HEK293 (cell line): ENCODE results near the gene ZBED1.

Source experiments
- CTCF ChIA-PET: fragments of 350-600 bp; formaldehyde crosslinking; extraction: SDS; loops from one replicate; lab custom pipeline; 2021; ENCODE audit warnings: antibody characterized with exemption; lab: Yijun Ruan, JAX
- POLR2A ChIA-PET: fragments of 300-600 bp; formaldehyde crosslinking; extraction: SDS; loops from one replicate; lab custom pipeline; 2020; ENCODE audit warnings: antibody characterized with exemption, inconsistent platforms; lab: Yijun Ruan, JAX
- H3K27ac ChIP-seq: fragments of 200-500 bp; sonication (Bioruptor generic); 2 replicates; pipeline ENCODE4 v1.5.1; 2014; ENCODE audit warnings: low read depth, low read length, control low read depth, inconsistent platforms; ENCODE audit errors: extremely low read depth
- H3K36me3 ChIP-seq, 2 experiments: fragments of 200-500 bp in 1 of 2; sonication (Bioruptor generic) in 1 of 2; 1 replicate in 1 of 2; 2 replicates in 1 of 2; pipeline ENCODE4 v1.5.1; 2014 to 2017; ENCODE audit warnings: inconsistent platforms in 2 of 2, low read length in 2 of 2; ENCODE audit not compliant: control insufficient read depth in 2 of 2, insufficient read depth in 1 of 2
- H3K4me1 ChIP-seq: fragments of 200-500 bp; sonication (Bioruptor generic); 2 replicates; pipeline ENCODE4 v1.5.1; 2014; ENCODE audit warnings: mild to moderate bottlenecking, low read length, inconsistent platforms; ENCODE audit not compliant: control insufficient read depth, insufficient read depth
- H3K4me3 ChIP-seq: 2 replicates; pipeline ENCODE4 v1.5.1; 2011; ENCODE audit warnings: low read depth, mild to moderate bottlenecking, control low read depth, low read length, moderate library complexity
- H3K9me3 ChIP-seq: fragments of 200-500 bp; sonication (Bioruptor generic); 2 replicates; pipeline ENCODE4 v1.5.1; 2014; ENCODE audit warnings: low read depth, low read length, inconsistent platforms; ENCODE audit not compliant: control insufficient read depth, insufficient read depth
- BCL6B ChIP-seq: fragments of 450-650 bp; formaldehyde crosslinking; IDR thresholded peaks from 2 replicates; pipeline ENCODE4 v1.5.1; 2017; ENCODE audit warnings: missing biosample characterization, missing genetic modification characterization
- MYNN ChIP-seq: fragments of 450-650 bp; formaldehyde crosslinking; IDR thresholded peaks from 2 replicates; pipeline ENCODE4 v1.5.1; 2016; ENCODE audit warnings: missing biosample characterization, missing genetic modification characterization, borderline replicate concordance
- RBAK ChIP-seq: fragments of 450-650 bp; formaldehyde crosslinking; IDR thresholded peaks from 2 replicates; pipeline ENCODE4 v1.5.1; 2016; ENCODE audit warnings: missing biosample characterization, missing genetic modification characterization
- SP7 ChIP-seq: fragments of 450-650 bp; formaldehyde crosslinking; IDR thresholded peaks from 2 replicates; pipeline ENCODE4 v1.5.1; 2016; ENCODE audit warnings: missing biosample characterization, missing genetic modification characterization
- WT1 ChIP-seq: fragments of 450-650 bp; formaldehyde crosslinking; IDR thresholded peaks from 2 replicates; pipeline ENCODE4 v1.5.1; 2016; ENCODE audit warnings: missing biosample characterization, missing genetic modification characterization
- ZBTB11 ChIP-seq: fragments of 450-650 bp; formaldehyde crosslinking; conservative IDR thresholded peaks from 2 replicates; pipeline ENCODE4 v1.5.1; 2016; ENCODE audit warnings: low read depth, missing biosample characterization, missing genetic modification characterization
- ZBTB21 ChIP-seq: fragments of 450-650 bp; formaldehyde crosslinking; IDR thresholded peaks from 2 replicates; pipeline ENCODE4 v1.5.1; 2017; ENCODE audit warnings: missing biosample characterization, missing genetic modification characterization
- ZBTB49 ChIP-seq: fragments of 450-650 bp; formaldehyde crosslinking; IDR thresholded peaks from 2 replicates; pipeline ENCODE4 v1.5.1; 2016; ENCODE audit warnings: missing biosample characterization, missing genetic modification characterization, low read depth
- ZNF138 ChIP-seq: fragments of 450-650 bp; formaldehyde crosslinking; IDR thresholded peaks from 2 replicates; pipeline ENCODE4 v1.5.1; 2016; ENCODE audit warnings: missing biosample characterization, missing genetic modification characterization, borderline replicate concordance
- ZNF155 ChIP-seq: fragments of 450-650 bp; formaldehyde crosslinking; IDR thresholded peaks from 2 replicates; pipeline ENCODE4 v1.5.1; 2016; ENCODE audit warnings: missing biosample characterization, missing genetic modification characterization
- ZNF211 ChIP-seq: fragments of 450-650 bp; formaldehyde crosslinking; IDR thresholded peaks from 2 replicates; pipeline ENCODE4 v1.5.1; 2016; ENCODE audit warnings: low read depth, missing biosample characterization, missing genetic modification characterization
- ZNF223 ChIP-seq: fragments of 450-650 bp; formaldehyde crosslinking; IDR thresholded peaks from 2 replicates; pipeline ENCODE4 v1.5.1; 2016; ENCODE audit warnings: missing biosample characterization, missing genetic modification characterization
- ZNF239 ChIP-seq: fragments of 450-650 bp; formaldehyde crosslinking; IDR thresholded peaks from 2 replicates; pipeline ENCODE4 v1.5.1; 2016; ENCODE audit warnings: missing biosample characterization, missing genetic modification characterization
- ZNF274 ChIP-seq, 2 experiments: fragments of 200-500 bp in 1 of 2; fragments of 450-650 bp in 1 of 2; sonication (Bioruptor generic) in 1 of 2; formaldehyde crosslinking in 1 of 2; IDR thresholded peaks; 2 replicates each; pipeline versions ENCODE4 v1.5.1 to v1.6.1; 2014 to 2016; ENCODE audit warnings: borderline replicate concordance in 1 of 2, inconsistent platforms in 1 of 2, low read length in 1 of 2, missing biosample characterization in 1 of 2, missing genetic modification characterization in 1 of 2
- ZNF292 ChIP-seq: fragments of 450-650 bp; formaldehyde crosslinking; IDR thresholded peaks from 2 replicates; pipeline ENCODE4 v1.5.1; 2016; ENCODE audit warnings: low read depth, missing biosample characterization, missing genetic modification characterization, borderline replicate concordance
- ZNF302 ChIP-seq: fragments of 450-650 bp; formaldehyde crosslinking; IDR thresholded peaks from 2 replicates; pipeline ENCODE4 v1.5.1; 2016; ENCODE audit warnings: missing biosample characterization, missing genetic modification characterization, low read depth
- ZNF341 ChIP-seq: fragments of 450-650 bp; formaldehyde crosslinking; IDR thresholded peaks from 2 replicates; pipeline ENCODE4; 2016; ENCODE audit warnings: low read depth, missing biosample characterization, missing genetic modification characterization
- ZNF391 ChIP-seq: fragments of 450-650 bp; formaldehyde crosslinking; IDR thresholded peaks from 2 replicates; pipeline ENCODE4 v1.5.1; 2016; ENCODE audit warnings: low read depth, missing biosample characterization, missing genetic modification characterization, borderline replicate concordance
- ZNF398 ChIP-seq: fragments of 450-650 bp; formaldehyde crosslinking; IDR thresholded peaks from 2 replicates; pipeline ENCODE4 v1.5.1; 2017; ENCODE audit warnings: missing biosample characterization, missing genetic modification characterization
- ZNF555 ChIP-seq: fragments of 450-650 bp; formaldehyde crosslinking; conservative IDR thresholded peaks from 2 replicates; pipeline ENCODE4 v1.5.1; 2017; ENCODE audit warnings: missing biosample characterization, mild to moderate bottlenecking, missing genetic modification characterization, inconsistent platforms
- ZNF561 ChIP-seq: fragments of 450-650 bp; IDR thresholded peaks from 2 replicates; pipeline ENCODE4 v1.5.1; 2018; ENCODE audit warnings: missing biosample characterization, missing genetic modification characterization, borderline replicate concordance
- ZNF654 ChIP-seq: fragments of 450-650 bp; formaldehyde crosslinking; IDR thresholded peaks from 2 replicates; pipeline ENCODE4 v1.5.1; 2016; ENCODE audit warnings: low read depth, missing biosample characterization, missing genetic modification characterization
- ZNF677 ChIP-seq: fragments of 450-650 bp; IDR thresholded peaks from 2 replicates; pipeline ENCODE4 v1.5.0; 2018; ENCODE audit warnings: missing biosample characterization, mild to moderate bottlenecking, missing genetic modification characterization, moderate library complexity
- ZNF704 ChIP-seq: fragments of 450-650 bp; formaldehyde crosslinking; IDR thresholded peaks from 2 replicates; pipeline ENCODE4 v1.5.1; 2016; ENCODE audit warnings: missing biosample characterization, missing genetic modification characterization
- ZNF777 ChIP-seq: fragments of 450-650 bp; formaldehyde crosslinking; IDR thresholded peaks from 2 replicates; pipeline ENCODE4 v1.5.1; 2017; ENCODE audit warnings: missing biosample characterization, missing genetic modification characterization, borderline replicate concordance

Gene ZBED1

GRCh38 chrX:2545144-2545543 lies 44.4 kb upstream of the ZBED1 start:
- H3K27ac ChIP-seq, result no peak overlapping the region

GRCh38 chrX:2542826-2543521 lies 42.2 kb upstream of the ZBED1 start:
- ChIA-PET POLR2A (no interaction called here), CTCF (no interaction called here)
- Histone ChIP-seq H3K4me1 (no peaks in the 10 kb centered on the region), H3K9me3 (no peaks in the 10 kb centered on the region), H3K36me3 (no peaks in the 10 kb centered on the region), H3K4me3 (no peak overlapping the region), H3K27ac (no peak overlapping the region)
- TF ChIP-seq ZNF555 (tag by site-specific recombination), result peak; percentile 96
- no peak for TF ChIP-seq ZBTB49
- TF ChIP-seq BCL6B (tag by site-specific recombination), result no peak
- TF ChIP-seq ZBTB11 (tag by site-specific recombination), result peak; percentile 81
- no peak for TF ChIP-seq SP7 (tag by site-specific recombination)
- TF ChIP-seq ZNF211 (tag by site-specific recombination), result no peak
- no peak for TF ChIP-seq WT1 (tag by site-specific recombination)
- no peak for TF ChIP-seq ZNF561 (tag by site-specific recombination)
- no peak for TF ChIP-seq ZNF677 (tag by site-specific recombination)
- no peak for TF ChIP-seq ZNF239 (tag by site-specific recombination)
- 0 out of 2 replicates have a peak, but pooled peaks have one; percentile 34 for TF ChIP-seq ZNF704 (tag by site-specific recombination)
- TF ChIP-seq ZNF138, result no peak
- no peak for TF ChIP-seq ZNF302 (tag by site-specific recombination)
- TF ChIP-seq ZNF654 (tag by site-specific recombination), result no peak; the same call in 1 of the 2 replicates
- no peak for TF ChIP-seq MYNN
- TF ChIP-seq ZNF292, result no peak
- TF ChIP-seq ZNF391, result no peak
- peak; percentile 43; the same call in 1 of the 2 replicates for TF ChIP-seq ZNF341 (tag by site-specific recombination)
- TF ChIP-seq ZNF155 (tag by site-specific recombination), result no peak
- TF ChIP-seq ZNF398 (tag by site-specific recombination), result no peak
- TF ChIP-seq ZNF777 (tag by site-specific recombination), result no peak
- peak; percentile 28; the same call in 1 of the 2 replicates for TF ChIP-seq ZBTB21 (tag by site-specific recombination)
- TF ChIP-seq RBAK (tag by site-specific recombination), result no peak

More at GRCh38 chrX:2545144-2545543, 44.4 kb upstream of the ZBED1 start:
- TF ChIP-seq ZNF274 (IDR thresholded peaks at IDR 0.05; ENCODE audit: low read length) (no peak), ZNF274 (tag by site-specific recombination; IDR thresholded peaks at IDR 0.05; ENCODE audit: borderline replicate concordance) (no peak), ZNF223 (no peak), ZNF391 (no peak)
- ChIA-PET CTCF (no interaction called here), POLR2A (no interaction called here)
- no peak overlapping the region for H3K4me3 ChIP-seq
- no peaks in the 10 kb centered on the region for H3K36me3 ChIP-seq
- peaks cover 6% of the 10 kb centered on the region for H3K4me1 ChIP-seq
- H3K9me3 ChIP-seq, result no peaks in the 10 kb centered on the region
